Liver (tissue), 2 donors: ENCODE data around the gene GNG13.

Source experiments
- FOXA2 ChIP-seq: IDR thresholded peaks from 2 replicates; pipeline ENCODE4 v1.6.1; 2016; ENCODE audit warnings: antibody characterized with exemption
- RAD21 ChIP-seq, 2 donors: IDR thresholded peaks; 2 replicates each; pipeline ENCODE4 v1.6.1; 2016; ENCODE audit warnings: antibody characterized with exemption in 2 of 2, mild to moderate bottlenecking in 2 of 2
- SP1 ChIP-seq: IDR thresholded peaks from 2 replicates; pipeline ENCODE4 v1.6.1; 2018; ENCODE audit warnings: antibody characterized with exemption, mild to moderate bottlenecking
- donor health status: healthy.

- no peak for TF ChIP-seq RAD21 (IDR thresholded peaks at IDR 0.05)
- TF ChIP-seq SP1, result no peak
- TF ChIP-seq FOXA2, result no peak
Observed at GRCh38 chr16:802461-802860, 1.9 kb upstream of the GNG13 start.
